ENCODE data around the gene BRD3OS. TPM values are rescaled to one million over a fixed set of nuclear protein-coding genes. Genes with fewer than 3 reads are reported as not detected.

BRD3OS gene
- total and polyA plus RNA-seq, 2 donors (not counting 1 experiment from before 2014, with no cell fraction given) = 12.4 to 19.4 TPM

- no peak overlapping the region for H3K4me3 ChIP-seq (replicated peaks in 1 of 4; ENCODE audit: control extremely low read depth in 1 of 4, insufficient read depth in 1 of 4, low read depth in 3 of 4, low read length in 4 of 4)
- no peak overlapping the region for H3K27ac ChIP-seq (ENCODE audit: insufficient read depth, low read length)
- H2AFZ ChIP-seq (ENCODE audit: low read length) = no peak overlapping the region
- no peak overlapping the region for H3K4me2 ChIP-seq (ENCODE audit: extremely low read depth, insufficient read depth, low read length)
- H3K27me3 ChIP-seq (ENCODE audit: control insufficient read depth, insufficient read depth, low read length) = no peaks in the 10 kb centered on the region
- H3K9ac ChIP-seq (ENCODE audit: insufficient read depth, low read length) = no peak overlapping the region
- no peaks in the 10 kb centered on the region for H4K20me1 ChIP-seq (ENCODE audit: control insufficient read depth, extremely low read depth, insufficient read depth, low read length)
- H3K36me3 ChIP-seq (ENCODE audit: control insufficient read depth, insufficient read depth, low read length) = peaks cover 30% of the 10 kb centered on the region
- TF ChIP-seq CTCF (conservative IDR thresholded peaks at IDR 0.05 in 1 of 2, IDR thresholded peaks at IDR 0.05 in 1 of 2; ENCODE audit: low read depth in 1 of 2, low read length in 2 of 2) = no peak
- TF ChIP-seq EZH2 (IDR thresholded peaks at IDR 0.05; ENCODE audit: low read length, missing control alignments) = no peak
- H3K79me2 ChIP-seq (ENCODE audit: control insufficient read depth, insufficient read depth, low read length) = no peaks in the 10 kb centered on the region
- no peaks in the 10 kb centered on the region for H3K4me1 ChIP-seq (ENCODE audit: control insufficient read depth, extremely low read depth, insufficient read depth, low read length)
- no peak for DNase-seq (ENCODE audit: low read depth in 2 of 2)
- H3K9me3 ChIP-seq (ENCODE audit: control insufficient read depth, insufficient read depth, low read depth, low read length) = no peaks in the 10 kb centered on the region
Measured at GRCh38 chr9:134035041-134036039, 10.1 kb downstream of the BRD3OS start.

GRCh38 chr9:134036130-134036529 is 10.8 kb downstream of the BRD3OS start:
- Histone ChIP-seq H3K79me2 (ENCODE audit: control insufficient read depth, insufficient read depth, low read length) (no peaks in the 10 kb centered on the region), H2AFZ (ENCODE audit: low read length) (no peak overlapping the region), H3K27ac (ENCODE audit: insufficient read depth, low read length) (no peak overlapping the region), H3K27me3 (ENCODE audit: control insufficient read depth, insufficient read depth, low read length) (no peaks in the 10 kb centered on the region), H3K9me3 (ENCODE audit: control insufficient read depth, insufficient read depth, low read depth, low read length) (no peaks in the 10 kb centered on the region), H4K20me1 (ENCODE audit: control insufficient read depth, extremely low read depth, insufficient read depth, low read length) (no peaks in the 10 kb centered on the region), H3K4me1 (ENCODE audit: control insufficient read depth, extremely low read depth, insufficient read depth, low read length) (no peaks in the 10 kb centered on the region), H3K4me3 (replicated peaks in 1 of 4; ENCODE audit: control extremely low read depth in 1 of 4, insufficient read depth in 1 of 4, low read depth in 3 of 4, low read length in 4 of 4) (no peak overlapping the region), H3K4me2 (ENCODE audit: extremely low read depth, insufficient read depth, low read length) (no peak overlapping the region), H3K9ac (ENCODE audit: insufficient read depth, low read length) (no peak overlapping the region), H3K36me3 (ENCODE audit: control insufficient read depth, insufficient read depth, low read length) (peaks cover 28% of the 10 kb centered on the region)
- DNase-seq (ENCODE audit: low read depth in 2 of 2) = no peak
- no peak for TF ChIP-seq CTCF (conservative IDR thresholded peaks at IDR 0.05 in 1 of 2, IDR thresholded peaks at IDR 0.05 in 1 of 2; ENCODE audit: low read depth in 1 of 2, low read length in 2 of 2)
- no peak for TF ChIP-seq EZH2 (IDR thresholded peaks at IDR 0.05; ENCODE audit: low read length, missing control alignments)

- no peaks in the 10 kb centered on the region for H4K20me1 ChIP-seq (ENCODE audit: control insufficient read depth, extremely low read depth, insufficient read depth, low read length)
- no peak overlapping the region for H3K9ac ChIP-seq (ENCODE audit: insufficient read depth, low read length)
- no peak overlapping the region for H3K4me3 ChIP-seq (replicated peaks in 1 of 4; ENCODE audit: control extremely low read depth in 1 of 4, insufficient read depth in 1 of 4, low read depth in 3 of 4, low read length in 4 of 4)
- H3K27ac ChIP-seq (ENCODE audit: insufficient read depth, low read length) = no peak overlapping the region
- DNase-seq (ENCODE audit: low read depth in 2 of 2) = no peak
- no peak overlapping the region for H3K4me2 ChIP-seq (ENCODE audit: extremely low read depth, insufficient read depth, low read length)
- H3K9me3 ChIP-seq (ENCODE audit: control insufficient read depth, insufficient read depth, low read depth, low read length) = no peaks in the 10 kb centered on the region
- H3K27me3 ChIP-seq (ENCODE audit: control insufficient read depth, insufficient read depth, low read length) = no peaks in the 10 kb centered on the region
- TF ChIP-seq CTCF (conservative IDR thresholded peaks at IDR 0.05 in 1 of 2, IDR thresholded peaks at IDR 0.05 in 1 of 2; ENCODE audit: low read depth in 1 of 2, low read length in 2 of 2) = no peak
- TF ChIP-seq EZH2 (IDR thresholded peaks at IDR 0.05; ENCODE audit: low read length, missing control alignments) = no peak
- H3K4me1 ChIP-seq (ENCODE audit: control insufficient read depth, extremely low read depth, insufficient read depth, low read length) = no peaks in the 10 kb centered on the region
- no peaks in the 10 kb centered on the region for H3K79me2 ChIP-seq (ENCODE audit: control insufficient read depth, insufficient read depth, low read length)
- H3K36me3 ChIP-seq (ENCODE audit: control insufficient read depth, insufficient read depth, low read length) = peaks cover 27% of the 10 kb centered on the region
- H2AFZ ChIP-seq (ENCODE audit: low read length) = no peak overlapping the region
Measured at GRCh38 chr9:134037641-134038040, 12.4 kb downstream of the BRD3OS start.
